Measurements from ENCODE around the gene TBCK.

DNA sequence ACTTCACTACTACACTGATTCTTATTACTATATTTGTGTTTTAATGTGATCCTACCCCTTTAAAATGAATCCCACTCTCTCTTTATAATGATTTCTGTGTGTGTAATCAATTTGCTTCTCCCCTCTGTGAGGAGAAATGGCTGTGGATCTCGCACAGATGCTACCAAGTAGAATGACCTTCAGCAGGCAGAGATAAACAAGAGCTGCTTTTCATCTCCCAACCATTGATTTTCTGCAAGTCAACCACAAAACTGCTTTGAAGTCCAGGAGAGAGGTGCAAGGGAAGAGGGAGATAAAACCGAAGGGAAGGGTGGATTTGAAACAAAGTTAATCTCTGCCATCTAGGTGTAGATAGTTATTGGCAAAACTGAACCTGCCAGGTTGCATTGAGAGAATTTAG lies 279.2 kb downstream of the TBCK start:
- no peak for TF ChIP-seq POLR2A (IDR thresholded peaks at IDR 0.05)
- TF ChIP-seq, protein P1, sequence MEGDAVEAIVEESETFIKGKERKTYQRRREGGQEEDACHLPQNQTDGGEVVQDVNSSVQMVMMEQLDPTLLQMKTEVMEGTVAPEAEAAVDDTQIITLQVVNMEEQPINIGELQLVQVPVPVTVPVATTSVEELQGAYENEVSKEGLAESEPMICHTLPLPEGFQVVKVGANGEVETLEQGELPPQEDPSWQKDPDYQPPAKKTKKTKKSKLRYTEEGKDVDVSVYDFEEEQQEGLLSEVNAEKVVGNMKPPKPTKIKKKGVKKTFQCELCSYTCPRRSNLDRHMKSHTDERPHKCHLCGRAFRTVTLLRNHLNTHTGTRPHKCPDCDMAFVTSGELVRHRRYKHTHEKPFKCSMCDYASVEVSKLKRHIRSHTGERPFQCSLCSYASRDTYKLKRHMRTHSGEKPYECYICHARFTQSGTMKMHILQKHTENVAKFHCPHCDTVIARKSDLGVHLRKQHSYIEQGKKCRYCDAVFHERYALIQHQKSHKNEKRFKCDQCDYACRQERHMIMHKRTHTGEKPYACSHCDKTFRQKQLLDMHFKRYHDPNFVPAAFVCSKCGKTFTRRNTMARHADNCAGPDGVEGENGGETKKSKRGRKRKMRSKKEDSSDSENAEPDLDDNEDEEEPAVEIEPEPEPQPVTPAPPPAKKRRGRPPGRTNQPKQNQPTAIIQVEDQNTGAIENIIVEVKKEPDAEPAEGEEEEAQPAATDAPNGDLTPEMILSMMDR (IDR thresholded peaks at IDR 0.05), result no peak
